ENCODE results near the gene IFIT1B.

- TF ChIP-seq REST (IDR thresholded peaks at IDR 0.05; ENCODE audit: low read depth, low read length): no peak
- TF ChIP-seq CBX5 (IDR thresholded peaks at IDR 0.05; ENCODE audit: low read depth): no peak
- peak; percentile 29 to 64 (median 31); a peak in 4 of 6 replicates for TF ChIP-seq CTCF (IDR thresholded peaks at IDR 0.05 in 2 of 3, conservative IDR thresholded peaks at IDR 0.05 in 1 of 3; ENCODE audit: control insufficient read depth in 2 of 3, extremely low read depth in 1 of 3, insufficient read depth in 1 of 3, low read depth in 3 of 3, low read length in 3 of 3)
- TF ChIP-seq CEBPB (IDR thresholded peaks at IDR 0.05; ENCODE audit: borderline replicate concordance in 1 of 2, low read depth in 2 of 2, low read length in 2 of 2): no peak
- TF ChIP-seq, protein P1, sequence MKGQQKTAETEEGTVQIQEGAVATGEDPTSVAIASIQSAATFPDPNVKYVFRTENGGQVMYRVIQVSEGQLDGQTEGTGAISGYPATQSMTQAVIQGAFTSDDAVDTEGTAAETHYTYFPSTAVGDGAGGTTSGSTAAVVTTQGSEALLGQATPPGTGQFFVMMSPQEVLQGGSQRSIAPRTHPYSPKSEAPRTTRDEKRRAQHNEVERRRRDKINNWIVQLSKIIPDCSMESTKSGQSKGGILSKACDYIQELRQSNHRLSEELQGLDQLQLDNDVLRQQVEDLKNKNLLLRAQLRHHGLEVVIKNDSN (IDR thresholded peaks at IDR 0.05; ENCODE audit: borderline replicate concordance, extremely low read length, insufficient read depth, low read depth, low read length): no peak
- no peak for TF ChIP-seq NFYA (IDR thresholded peaks at IDR 0.05; ENCODE audit: borderline replicate concordance, low read depth, low read length)
- no peak for TF ChIP-seq NR2C2 (IDR thresholded peaks at IDR 0.05; ENCODE audit: borderline replicate concordance, control insufficient read depth, insufficient read length, low read depth)
- TF ChIP-seq JUNB (IDR thresholded peaks at IDR 0.05): no peak
- TF ChIP-seq JUND (IDR thresholded peaks at IDR 0.05; ENCODE audit: low read depth, low read length): no peak
- no peak for TF ChIP-seq RFX5 (IDR thresholded peaks at IDR 0.05; ENCODE audit: low read depth, low read length)
- TF ChIP-seq MYC (IDR thresholded peaks at IDR 0.05; ENCODE audit: insufficient read depth, insufficient read length, insufficient replicate concordance, low read length, severe bottlenecking): no peak
- TF ChIP-seq ZNF217 (IDR thresholded peaks at IDR 0.05): no peak
Measured at GRCh38 chr10:89389254-89389653, 11.4 kb downstream of the IFIT1B start.
